TTC549 (cell line): ENCODE measurements around the gene SLC25A43.
"Not testable (repeated sequence)": the region's sequence is repeated elsewhere in the genome, so short reads cannot be mapped to it uniquely, and the experiment has no call there.

Experiments used
- FAIRE-seq: peaks from 2 replicates; lab custom pipeline; 2012; peaks lifted over from hg19 to GRCh38; lab: Jason Lieb, UNC

The SLC25A43 gene

DNA sequence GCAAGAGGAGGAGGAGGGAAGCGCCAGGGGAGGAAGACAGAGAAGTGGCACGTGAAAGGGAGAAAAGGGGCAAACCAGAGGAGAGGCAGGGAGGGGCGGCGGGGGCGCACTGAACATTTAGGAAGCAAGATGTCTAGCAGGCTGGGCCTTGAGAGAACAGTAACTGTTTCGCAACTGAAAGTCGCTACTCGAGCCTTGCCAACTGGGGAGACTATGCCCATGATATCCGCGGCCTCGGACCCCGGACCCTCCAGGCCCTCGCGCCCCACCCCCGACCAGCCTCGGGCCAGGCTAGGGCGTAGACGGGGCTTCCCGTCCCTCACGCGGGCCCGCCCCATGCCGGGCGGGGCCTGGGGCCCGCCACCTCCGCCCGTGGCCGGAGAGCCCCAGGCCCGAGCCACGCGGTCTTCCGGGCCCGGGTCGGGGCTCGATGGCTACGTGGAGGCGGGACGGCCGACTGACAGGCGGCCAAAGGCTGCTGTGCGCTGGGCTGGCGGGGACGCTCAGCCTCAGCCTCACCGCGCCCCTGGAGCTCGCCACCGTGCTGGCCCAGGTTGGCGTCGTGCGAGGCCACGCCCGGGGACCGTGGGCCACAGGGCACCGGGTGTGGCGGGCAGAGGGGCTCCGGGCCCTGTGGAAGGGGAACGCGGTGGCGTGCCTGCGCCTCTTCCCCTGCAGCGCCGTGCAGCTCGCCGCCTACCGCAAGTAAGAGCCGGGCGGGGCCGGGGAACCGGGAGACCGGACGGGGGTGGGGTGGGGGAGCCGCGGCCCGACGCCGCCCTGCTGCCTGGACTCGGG lies at the start of gene SLC25A43:
SLC25A43 (plus strand) TSS at position 363 of the 798 bp plus-strand sequence; CDS start at position 431, 68 bp downstream.
- no peak for FAIRE-seq

DNA sequence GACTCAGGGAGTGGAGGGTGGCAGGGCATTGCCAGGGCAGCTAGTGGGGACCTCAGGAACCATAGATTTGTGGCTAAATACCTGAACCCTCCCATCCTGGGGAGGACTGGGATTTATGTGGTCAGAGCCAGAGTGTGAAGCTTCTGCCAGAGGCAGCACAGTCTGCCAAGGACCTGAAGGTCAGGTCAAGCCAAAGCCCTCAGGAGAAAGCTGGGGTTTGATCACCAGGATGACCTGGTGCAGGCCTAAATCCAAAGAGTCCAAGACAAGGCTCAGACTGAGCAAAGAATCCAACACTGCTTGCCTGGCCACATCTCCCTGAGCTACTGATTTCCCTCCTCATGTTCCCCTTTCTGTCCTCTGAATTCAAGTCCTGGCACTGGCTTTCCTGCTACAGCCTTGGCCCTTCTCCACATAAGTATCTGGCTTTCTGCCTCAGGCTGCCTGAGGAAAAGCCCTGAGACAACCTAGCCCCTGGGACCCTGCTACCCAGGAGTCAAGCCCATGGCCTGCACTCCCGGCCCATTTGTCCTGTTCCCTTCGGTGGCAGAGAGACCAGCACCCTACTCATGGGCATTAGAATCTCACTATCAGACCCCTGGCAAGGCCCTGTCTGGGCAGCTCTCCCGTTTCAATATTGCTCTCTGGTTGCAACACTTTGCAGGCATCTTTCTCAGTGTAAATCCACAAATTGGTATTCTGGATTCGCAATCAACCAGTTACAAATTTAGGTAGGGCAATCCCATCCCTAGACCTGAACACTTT lies 39.3 kb upstream of the SLC25A43 start:
- no peak for FAIRE-seq

DNA sequence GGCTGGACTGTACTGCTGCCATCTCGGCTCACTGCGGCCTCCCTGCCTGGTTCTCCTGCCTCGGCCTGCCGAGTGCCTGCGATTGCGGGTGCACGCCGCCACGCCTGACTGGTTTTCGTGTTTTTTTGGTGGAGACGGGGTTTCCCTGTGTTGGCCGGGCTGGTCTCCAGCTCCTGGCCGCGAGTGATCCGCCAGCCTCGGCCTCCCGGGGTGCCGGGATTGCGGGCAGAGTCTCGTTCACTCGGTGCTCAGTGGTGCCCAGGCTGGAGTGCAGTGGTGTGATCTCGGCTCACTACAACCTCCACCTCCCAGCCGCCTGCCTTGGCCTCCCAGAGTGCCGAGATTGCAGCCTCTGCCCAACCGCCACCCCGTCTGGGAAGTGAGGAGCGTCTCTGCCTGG lies 37.7 kb upstream of the SLC25A43 start:
- not testable (repeated sequence) for FAIRE-seq

DNA sequence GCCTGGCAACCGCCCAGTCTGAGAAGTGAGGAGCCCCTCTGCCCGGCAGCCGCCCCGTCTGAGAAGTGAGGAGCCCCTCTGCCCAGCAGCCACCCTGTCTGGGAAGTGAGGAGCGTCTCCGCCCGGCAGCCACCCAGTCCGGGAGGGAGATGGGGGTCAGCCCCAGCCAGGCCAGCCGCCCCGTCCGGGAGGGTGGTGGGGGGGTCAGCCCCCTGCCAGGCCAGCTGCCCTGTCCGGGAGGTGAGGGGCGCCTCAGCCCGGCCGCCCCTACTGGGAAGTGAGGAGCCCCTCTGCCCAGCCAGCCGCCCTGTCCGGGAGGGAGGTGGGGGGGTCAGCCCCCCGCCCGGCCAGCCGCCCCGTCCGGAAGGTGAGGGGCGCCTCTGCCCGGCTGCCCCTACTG lies 37.1 kb upstream of the SLC25A43 start:
- FAIRE-seq: not testable (repeated sequence)

DNA sequence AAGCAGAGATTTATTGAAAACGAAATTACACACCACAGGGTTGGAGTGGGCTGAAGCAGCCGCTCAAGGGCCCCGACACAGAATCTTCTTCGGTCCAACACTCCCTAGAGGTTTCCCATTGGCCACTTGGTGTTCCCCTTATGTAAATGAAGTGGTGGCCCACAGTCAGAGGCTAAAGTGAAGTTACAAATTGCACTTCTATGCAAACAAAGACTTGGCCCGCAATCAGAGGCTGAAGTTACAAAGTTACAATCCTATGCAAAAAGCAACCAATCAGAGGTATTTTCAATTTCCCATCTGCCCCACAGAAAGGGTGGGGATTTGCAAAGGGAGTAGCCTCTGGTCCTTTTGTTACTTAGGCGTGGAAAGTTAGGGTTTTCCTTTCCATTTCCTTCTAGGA lies 35.7 kb upstream of the SLC25A43 start:
- FAIRE-seq: no peak

DNA sequence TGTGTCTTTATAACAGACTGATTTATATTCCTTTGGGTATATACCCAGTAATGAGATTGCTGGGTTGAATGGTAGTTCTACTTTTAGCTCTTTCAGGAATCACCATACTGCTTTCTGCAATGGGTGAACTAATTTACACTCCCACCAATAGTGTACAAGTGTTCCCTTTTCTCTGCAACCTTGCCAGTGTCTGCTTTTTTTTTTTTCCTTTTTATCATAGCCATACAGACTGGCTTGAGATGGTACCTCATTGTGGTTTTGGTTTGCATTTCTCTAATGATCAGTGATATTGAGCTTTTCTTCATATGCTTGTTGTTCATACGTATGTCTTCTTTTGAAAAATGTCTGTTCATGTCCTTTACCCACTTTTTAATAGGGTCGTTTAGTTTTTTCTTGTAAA lies 27.3 kb upstream of the SLC25A43 start:
- not testable (repeated sequence) for FAIRE-seq

DNA sequence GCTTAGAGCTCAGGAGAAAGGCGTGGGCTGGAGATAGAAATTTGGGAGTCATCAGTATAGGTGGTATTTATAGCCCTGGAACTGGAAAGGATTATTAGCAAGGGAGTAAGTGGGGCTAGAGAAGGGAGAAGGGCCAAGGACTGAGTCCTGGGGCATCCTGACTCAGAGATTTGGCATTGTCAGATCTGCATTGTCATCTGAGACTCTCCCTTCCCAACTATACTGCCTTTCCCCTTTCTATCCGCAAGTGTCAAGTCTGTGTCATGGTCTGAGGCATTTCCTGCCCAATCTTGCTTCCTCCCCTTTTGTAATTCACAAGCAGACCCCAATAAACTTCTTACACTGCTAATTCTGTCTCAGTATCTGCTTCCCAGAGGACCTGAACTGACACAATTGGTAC lies 24.4 kb upstream of the SLC25A43 start:
- no peak for FAIRE-seq

DNA sequence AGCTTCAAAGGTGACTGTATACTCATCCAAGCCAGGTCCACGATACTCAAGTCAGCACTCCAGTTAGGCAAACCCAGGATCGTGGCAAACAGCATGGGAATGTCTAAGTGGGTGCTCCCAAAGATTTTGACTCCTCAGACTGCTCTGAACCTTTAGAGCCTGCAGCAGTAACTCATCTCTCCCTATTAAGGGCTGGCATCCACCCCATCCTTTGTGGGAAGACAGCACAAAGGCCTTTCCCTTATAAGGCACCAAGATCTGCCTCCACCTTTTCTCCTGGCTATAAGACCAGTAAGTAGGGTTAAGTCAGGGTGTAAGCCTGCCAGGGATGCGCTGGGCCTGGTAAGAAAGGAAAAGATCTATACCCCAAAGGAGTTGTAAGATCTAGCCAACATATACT lies 23.6 kb upstream of the SLC25A43 start:
- FAIRE-seq: no peak

DNA sequence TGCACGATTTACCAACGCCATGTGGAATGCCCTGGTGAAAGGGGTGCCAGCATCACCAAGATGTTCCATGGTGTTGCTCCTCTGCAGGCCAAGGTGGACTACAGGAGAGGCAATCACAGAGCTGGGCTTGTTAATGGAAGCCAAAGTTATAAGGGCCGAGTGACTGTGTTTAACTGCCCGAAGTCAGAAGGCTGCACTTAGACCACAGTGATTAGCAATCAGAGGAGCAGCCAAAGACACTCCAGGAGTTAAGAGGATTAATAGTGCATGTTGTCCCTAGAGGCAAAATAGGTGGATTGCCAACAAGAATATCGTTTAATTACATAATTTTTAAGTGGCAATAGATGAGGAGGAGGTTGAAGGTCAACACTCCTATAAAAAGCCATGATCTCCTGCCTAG lies 22.8 kb upstream of the SLC25A43 start:
- FAIRE-seq: no peak

DNA sequence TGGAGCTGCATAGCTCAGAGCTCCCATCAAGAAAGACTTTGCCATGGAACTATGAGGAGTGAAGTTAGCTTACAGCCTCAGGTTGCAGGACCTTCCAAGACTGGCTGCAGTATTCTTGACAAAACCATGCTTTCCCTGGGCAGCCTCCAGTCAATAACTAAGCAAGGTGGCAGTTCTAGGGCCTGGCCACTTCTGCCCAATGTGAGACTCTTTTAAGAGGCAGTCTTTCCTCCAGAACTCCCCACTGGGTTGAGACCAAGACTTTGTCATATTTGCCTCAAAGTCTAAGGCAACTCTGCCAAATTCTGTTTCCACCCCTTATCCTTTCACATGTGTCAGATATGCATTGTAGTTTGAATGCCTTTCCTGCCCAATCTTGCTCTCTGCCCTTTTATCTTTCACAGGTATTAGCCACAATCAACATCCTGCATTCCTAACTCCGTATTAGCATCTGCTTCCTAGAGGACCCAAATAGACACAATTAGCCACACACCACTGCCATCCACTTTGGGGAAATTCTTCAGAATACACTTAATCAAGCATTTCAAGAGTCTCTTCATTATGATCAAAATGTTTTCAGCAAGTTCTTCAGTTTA lies 17.7 kb upstream of the SLC25A43 start:
- FAIRE-seq: no peak

DNA sequence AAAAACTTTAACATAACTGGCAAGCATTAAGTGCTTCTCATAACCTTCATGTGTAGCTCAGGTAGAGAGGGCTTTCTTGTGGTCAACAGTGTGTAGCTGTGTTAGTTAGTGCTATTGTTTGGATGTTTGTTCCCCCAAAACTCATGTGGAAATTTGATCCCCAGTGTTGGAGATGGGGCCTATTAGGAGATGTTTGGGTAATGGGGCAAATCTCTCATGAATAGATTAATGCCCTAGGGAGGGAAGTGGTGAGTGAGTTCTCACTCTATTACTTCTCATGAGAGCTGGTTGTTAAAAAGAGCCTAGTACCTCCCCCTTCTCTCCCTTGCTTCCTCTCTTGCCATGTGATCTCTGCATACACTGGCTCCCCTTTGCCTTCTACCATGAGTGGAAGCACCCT lies 16.5 kb upstream of the SLC25A43 start:
- FAIRE-seq: no peak

DNA sequence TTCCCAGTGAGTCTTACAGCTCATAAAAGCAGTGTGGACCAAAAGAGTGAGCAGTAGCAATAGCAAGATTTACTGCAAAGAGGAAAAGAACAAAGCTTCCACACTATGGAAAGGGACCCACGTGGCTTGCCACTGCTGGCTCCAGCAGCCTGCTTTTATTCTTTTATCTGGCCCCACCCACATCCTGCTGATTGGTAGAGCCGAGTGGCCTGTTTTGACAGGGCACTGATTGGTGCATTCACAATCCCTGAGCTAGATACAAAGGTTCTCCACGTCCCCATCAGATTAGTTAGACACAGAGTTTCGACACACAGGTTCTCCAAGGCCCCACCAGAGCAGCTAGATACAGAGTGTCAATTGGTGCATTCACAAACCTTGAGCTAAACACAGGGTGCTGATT lies 12.5 kb upstream of the SLC25A43 start:
- FAIRE-seq: not testable (repeated sequence)

DNA sequence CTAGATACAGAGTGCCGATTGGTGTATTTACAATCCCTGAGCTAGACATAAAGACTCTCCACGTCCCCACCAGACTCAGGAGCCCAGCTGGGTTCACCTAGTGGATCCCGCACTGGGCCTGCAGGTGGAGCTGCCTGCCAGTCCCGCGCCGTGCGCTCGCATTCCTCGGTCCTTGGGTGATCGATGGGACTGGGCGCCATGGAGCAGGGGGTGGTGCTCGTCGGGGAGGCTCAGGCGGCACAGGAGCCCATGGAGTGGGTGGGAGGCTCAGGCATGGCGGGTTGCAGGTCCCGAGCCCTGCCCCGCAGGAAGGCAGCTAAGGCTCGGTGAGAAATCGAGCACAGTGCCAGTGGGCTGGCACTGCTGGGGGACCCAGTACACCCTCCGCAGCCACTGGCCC lies 11.7 kb upstream of the SLC25A43 start:
- not testable (repeated sequence) for FAIRE-seq

DNA sequence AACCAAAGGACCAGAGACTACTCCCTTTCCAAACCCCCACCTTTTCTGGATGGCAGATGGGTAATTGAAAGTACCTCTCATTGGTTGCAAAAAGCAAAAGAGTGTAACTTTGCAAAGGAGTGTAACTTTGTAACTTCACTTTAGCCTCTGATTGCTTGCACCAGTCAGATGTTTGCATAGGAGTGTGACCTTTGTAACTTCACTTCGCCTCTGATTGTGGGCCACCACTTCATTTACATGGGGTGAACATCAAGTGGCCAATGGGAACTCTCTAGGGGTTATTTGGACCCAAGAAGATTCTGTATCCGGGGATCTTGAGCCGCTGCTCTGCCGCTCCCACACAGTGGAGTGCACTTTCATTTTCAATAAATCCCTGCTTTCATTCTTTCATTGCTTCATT lies 9.9 kb upstream of the SLC25A43 start:
- FAIRE-seq: no peak

DNA sequence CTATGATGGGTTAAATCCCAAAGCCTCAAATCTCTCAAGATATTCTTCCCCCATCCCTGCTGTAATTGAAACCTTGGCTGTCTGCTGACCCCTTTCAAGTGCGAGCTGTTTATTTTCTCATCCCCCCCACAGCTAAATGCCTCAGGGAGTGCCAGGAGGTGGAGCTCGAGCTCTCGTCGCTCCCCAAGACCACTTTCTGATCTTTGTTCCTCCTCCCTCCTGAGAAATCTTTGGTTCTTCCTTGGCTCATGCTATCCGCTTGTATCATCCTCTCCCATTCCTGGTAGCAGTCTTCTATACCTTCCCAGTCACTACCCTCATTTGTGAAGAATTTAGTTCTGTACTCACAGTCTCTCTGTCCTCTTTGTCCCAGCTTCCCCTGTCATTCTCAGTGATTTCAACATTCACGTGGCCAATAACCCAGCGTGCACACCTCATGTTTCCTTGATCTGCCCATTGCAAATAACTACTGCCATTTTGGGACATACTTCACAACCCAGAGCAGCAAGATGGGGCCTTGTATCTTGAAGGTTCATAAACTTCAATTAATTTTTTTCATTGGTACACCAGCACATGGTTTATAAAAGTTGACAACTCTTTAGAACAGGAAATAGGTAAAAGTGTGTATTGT lies 9.2 kb upstream of the SLC25A43 start:
- no peak for FAIRE-seq

DNA sequence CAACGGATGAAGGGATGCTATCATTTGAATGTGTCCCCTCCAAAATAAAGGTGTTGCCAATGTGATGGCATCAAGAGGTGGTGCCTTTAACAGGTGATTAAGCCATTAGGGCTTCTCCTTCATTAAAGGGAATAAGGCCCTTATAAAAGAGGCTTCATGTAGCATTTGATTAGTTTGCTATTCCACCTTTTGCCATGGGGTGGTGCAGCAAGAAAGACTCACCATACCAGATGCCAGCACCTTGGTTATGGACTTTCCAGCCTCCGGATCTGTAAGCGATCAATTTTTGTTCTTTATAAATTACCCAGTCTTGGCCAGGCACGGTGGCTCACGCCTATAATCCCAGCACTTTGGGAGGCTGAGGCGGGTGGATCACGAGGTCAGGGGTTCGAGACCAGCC lies 7.9 kb upstream of the SLC25A43 start:
- no peak for FAIRE-seq

DNA sequence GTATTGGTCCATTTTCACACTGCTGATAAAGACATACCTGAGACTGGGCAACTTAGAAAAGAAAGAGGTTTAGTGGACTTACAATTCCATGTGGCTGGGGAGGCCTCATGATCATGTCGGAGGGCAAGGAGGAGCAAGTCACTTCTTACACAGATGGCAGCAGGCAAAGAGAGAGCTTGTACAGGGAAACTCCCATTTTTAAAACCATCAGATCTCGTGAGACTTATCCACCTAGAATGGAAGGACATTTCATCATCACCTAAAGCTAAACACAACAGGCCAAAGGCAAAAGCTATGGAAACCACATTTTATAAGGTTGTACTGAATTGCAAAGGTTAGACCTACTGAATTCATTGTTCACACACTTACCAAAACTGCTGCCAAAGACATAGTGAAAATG lies 6.0 kb upstream of the SLC25A43 start:
- no peak for FAIRE-seq

DNA sequence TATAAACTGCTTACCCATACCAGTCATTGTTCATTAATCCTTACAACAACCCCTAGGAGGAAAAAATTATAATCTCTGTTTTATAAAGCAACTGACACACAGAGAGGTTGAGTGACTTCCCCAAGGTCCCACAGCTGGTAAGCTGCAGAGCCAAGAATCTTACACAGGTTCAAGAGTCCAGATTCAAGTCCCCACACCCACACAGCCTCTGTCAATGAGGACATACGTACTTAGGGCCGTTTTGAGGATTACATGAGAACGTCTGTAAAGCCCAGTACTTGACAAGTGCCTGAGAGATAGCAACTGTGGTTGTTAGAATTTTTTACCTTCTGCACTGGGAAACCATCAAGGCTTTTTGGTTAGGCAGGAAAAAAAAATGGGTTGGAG lies 556 bp upstream of the SLC25A43 start:
- FAIRE-seq: no peak

DNA sequence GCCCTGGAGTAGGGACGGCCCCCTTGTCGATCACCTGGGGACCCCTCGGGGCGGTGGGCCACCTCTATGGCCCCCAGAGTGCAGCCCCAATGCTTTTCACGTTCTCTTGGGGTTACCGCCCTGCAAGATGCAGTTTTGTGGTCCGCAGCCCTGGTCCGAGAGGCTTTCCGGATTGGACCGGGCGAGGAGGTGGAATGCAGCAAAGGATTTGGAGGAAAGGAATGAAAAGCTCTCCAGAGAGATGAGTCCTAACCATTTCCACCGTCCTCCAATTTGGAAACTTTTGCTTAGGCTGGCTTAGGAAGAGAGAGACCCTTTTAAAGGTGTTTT lies 601 bp downstream of the SLC25A43 start:
- FAIRE-seq: no peak

DNA sequence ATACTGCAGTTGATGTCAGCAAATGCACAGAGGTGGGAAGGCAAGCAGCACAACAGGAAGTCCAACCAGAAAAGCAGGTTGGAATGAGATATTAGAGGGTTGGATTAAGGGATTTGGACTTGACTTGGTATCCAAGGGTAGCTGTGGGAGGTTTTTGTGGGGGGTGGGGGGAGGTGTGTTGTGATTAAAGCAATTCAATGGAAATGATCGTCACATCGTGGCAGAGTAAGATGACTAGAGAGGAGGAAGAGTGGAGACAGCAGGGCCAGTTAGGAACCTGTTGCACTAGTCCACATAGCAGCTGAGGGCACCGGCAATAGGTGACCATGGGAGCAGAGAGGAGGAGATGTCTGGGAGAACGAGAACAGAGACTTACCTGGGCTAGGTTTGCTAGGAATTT lies 2.4 kb downstream of the SLC25A43 start:
- no peak for FAIRE-seq

DNA sequence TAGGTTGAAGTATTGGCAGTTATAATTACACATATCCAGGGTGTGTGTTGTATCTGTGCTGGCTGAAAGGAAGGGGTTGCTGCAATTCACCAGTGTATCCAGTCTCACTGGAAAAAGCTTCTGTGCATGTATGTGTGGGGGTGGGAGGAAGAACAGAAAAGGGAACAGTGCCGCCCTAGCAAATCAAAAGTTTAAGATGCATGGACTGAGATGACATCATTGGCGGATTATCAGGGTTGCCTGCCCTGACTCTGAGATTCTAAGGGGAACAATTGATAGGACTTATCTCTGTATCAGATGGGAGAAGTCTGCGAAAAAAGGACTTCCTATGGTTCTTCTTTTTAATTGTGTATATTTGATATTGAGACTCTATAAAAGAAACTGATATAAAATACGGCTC lies 3.5 kb downstream of the SLC25A43 start:
- FAIRE-seq: no peak

DNA sequence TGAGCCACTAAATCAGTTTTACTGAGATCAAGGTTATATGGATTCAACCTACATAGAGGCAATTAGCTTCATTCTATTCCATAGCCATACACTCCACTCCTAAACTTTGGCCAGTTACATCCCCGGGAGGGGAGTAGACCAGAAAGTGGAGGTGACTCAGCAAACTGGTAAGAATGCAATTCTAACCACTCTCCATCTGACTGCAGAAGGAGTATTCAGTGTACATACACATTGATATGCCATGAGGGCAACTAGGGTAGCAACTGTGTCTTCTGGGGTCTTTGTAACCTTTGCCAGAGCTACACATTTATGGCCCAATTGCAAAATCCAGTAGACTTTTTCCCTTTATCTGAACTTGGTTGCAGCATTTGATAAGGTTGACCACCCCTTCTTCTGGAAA lies 7.6 kb downstream of the SLC25A43 start:
- FAIRE-seq: no peak

DNA sequence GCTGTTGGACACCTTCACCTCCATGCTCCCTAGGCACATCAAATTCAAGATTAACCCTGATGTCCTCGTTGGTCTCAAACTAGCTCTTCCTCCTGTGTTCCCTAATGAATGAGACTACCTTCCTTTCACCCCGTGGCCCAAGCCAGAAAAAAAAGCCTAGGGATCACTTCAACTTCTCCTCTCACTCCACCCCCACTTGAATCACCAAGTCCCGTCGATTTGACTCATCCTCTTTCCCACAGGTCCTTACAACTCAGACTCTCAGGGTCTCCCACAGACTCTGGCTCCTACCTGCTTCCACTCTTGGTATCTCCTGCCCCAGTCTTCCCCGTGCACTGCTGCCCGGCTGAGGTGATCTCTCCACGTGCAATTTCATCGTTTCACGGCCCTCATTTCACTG lies 8.5 kb downstream of the SLC25A43 start:
- no peak for FAIRE-seq
